Measurements from ENCODE around the gene TSPAN17. TPM values are rescaled to one million over a fixed set of nuclear protein-coding genes. Genes with fewer than 3 reads are reported as not detected.

The TSPAN17 gene
- total and polyA plus RNA-seq, 9 of the 15 experiments (the other 6 are each of a cell fraction or from before 2014, with no cell fraction given): 0.73 to 58.3 (median 34.5) TPM

GRCh38 chr5:176694631-176695030, 47.3 kb downstream of the TSPAN17 start:
- no peaks in the 10 kb centered on the region for H3K9me3 ChIP-seq (replicated peaks; ENCODE audit: control insufficient read depth, insufficient read depth, low read depth, low read length)
- WGBS (ENCODE audit: insufficient coverage, low coverage, missing lambda C conversion rate): 6% methylated on average over 9 of the region's 9 CpGs
- no peaks in the 10 kb centered on the region; the same call in 1 of the 2 replicates for H4K20me1 ChIP-seq (replicated peaks; ENCODE audit: control insufficient read depth, insufficient read depth, low read length)
- H3K9me1 ChIP-seq (ENCODE audit: control insufficient read depth, insufficient read depth, low read length): no peaks in the 10 kb centered on the region
- no peaks in the 10 kb centered on the region for H3K79me2 ChIP-seq (ENCODE audit: control insufficient read depth, insufficient read depth, low read length)
- ChIA-PET CTCF (ENCODE audit: low intra/inter-chr PET ratio) (no interaction called here), POLR2A (interaction anchor here (0.6 kb wide), 1 partner anchor 18 kb away, joined by 3 read pairs; no protein-coding TSS in a partner anchor)
- ATAC-seq (no peak), FAIRE-seq (no peak), DNase-seq (ENCODE audit: extremely low read depth in 1 of 4, low spot score in 3 of 4) (no peak)
- intact Hi-C loops (cut with micrococcal nuclease): no loop called here
- no peak overlapping the region for H3K9ac ChIP-seq (ENCODE audit: insufficient read depth in 1 of 2, low read depth in 2 of 2, low read length in 2 of 2)
- no TSS peak for BruUV-seq (replicated peaks)
- H3K27me3 ChIP-seq (ENCODE audit: control insufficient read depth in 2 of 2, insufficient read depth in 2 of 2, low read length in 2 of 2): peaks cover 41 to 86% of the 10 kb centered on the region in 2 experiments
- H3K4me1 ChIP-seq (replicated peaks in 1 of 2; ENCODE audit: control insufficient read depth in 2 of 2, insufficient read depth in 2 of 2, low read length in 2 of 2): peaks cover 0 to 12% of the 10 kb centered on the region in 2 experiments; a peak in 3 of 5 replicates
- no peak overlapping the region for H3K4me2 ChIP-seq (ENCODE audit: insufficient read depth, low read length)
- H3K27ac ChIP-seq (ENCODE audit: extremely low read depth, low read depth, low read length): no peak overlapping the region
- TF ChIP-seq PRDM10 (IDR thresholded peaks at IDR 0.05; ENCODE audit: partially characterized antibody) (no peak), SNRNP70 (optimal IDR thresholded peaks at IDR 0.05; ENCODE audit: low read depth, low read length) (no peak), PBX2 (CRISPR knock-in tag; IDR thresholded peaks at IDR 0.05; ENCODE audit: low read depth) (no peak), PBX2 (tag; conservative IDR thresholded peaks at IDR 0.05; ENCODE audit: low read depth) (no peak)
- in situ Hi-C loops (cut with MboI): no loop called here
- no peaks in the 10 kb centered on the region for H3K36me3 ChIP-seq (ENCODE audit: control insufficient read depth, insufficient read depth, low read length)
- no peak overlapping the region for H3K4me3 ChIP-seq
- H2AFZ ChIP-seq (ENCODE audit: low read depth, low read length): no peak overlapping the region
